Ramos (cell line): Measurements from ENCODE around the gene PCGF1.

ENCODE experiments used
- in situ Hi-C: fragments of 300-500 bp; cut with MboI; formaldehyde crosslinking; loops from one replicate; pipeline ENCODE4 v1.14.3; 2022; ENCODE audit warnings: low sequenced_read_pairs; ENCODE audit not compliant: unreplicated experiment

Gene PCGF1

DNA sequence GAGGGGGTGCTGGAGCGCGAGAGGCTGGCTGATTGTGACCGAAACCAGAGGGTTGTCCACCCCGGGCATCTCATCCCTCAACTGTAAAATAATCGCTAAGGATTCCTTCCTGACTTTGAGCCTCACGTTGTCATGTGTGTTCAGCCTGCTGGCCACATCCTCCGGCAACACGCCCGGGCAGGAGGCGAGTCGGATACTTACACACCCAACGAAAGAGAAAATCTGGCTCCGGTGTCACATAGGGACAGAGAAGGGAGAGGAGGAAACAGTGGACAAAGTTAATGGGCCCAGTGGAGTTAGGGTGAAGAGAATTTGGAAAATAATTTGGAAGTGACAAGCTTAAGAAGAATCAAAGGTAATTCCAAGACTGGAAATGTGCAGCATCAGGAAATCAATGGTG is 9.2 kb upstream of the PCGF1 start:
- in situ Hi-C loops: no loop called here

DNA sequence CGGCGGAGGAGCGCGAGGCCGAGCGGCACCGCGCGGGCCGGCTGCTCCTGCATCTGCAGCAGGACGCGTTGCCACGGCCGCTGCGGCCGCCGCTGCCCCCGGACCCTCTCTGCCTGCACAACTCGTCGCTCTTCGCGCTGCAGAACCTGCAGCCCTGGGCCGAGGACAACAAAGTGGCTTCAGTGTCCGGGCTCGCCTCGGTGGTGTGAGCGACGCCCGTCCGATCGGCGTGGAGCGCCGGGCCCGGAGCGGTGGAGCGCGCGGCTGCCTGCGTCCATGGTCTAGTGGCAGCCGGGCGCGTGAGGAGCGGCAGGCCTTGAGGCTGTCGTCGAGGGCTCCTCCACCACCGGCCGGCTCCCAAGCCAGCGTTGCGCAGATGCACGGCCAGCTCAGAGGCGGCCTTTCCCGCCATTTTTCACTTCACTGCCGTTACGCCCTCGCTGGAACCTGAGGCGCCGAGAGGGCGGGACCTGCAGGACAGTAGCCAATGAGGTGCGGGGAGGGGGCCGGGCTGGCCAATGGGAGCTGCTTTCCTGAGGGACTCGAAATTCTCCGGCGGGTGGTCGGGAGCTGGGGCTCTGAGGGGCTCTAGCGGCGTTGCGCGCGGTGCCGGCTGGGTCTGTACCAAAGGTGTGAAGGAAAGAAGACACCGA is 8.6 kb upstream of the PCGF1 start:
- in situ Hi-C loops: no loop called here

DNA sequence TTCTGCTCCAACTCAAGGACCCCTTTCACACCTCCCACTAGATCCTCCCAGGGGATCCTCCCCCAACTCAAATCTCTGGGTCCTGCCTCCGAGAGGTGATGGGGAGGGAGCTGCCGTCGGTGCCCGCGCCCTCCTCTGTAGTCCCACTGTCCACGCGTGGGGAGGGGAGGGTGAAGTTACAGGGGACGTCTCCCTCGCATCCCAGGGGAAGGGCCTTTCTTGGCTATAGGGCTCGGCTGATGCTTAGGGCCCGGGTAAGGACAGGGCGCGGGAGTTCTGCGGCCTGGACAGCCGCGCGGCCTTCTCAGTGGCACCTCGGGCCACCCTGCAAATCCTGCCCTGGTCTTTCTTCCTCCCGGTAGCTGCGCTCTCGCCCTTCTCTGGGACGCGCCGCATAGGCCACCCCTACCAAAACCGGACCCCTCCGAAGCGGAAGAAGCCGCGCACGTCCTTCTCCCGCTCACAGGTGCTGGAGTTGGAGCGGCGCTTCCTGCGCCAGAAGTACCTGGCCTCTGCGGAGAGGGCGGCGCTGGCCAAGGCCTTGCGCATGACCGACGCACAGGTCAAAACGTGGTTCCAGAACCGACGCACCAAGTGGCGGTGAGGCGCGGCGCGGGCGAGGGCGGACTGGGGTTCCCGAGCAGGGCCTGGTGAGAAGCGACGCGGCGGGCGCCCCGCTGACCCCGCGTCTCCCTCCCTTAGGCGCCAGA is 7.9 kb upstream of the PCGF1 start:
- in situ Hi-C loops: no loop called here

DNA sequence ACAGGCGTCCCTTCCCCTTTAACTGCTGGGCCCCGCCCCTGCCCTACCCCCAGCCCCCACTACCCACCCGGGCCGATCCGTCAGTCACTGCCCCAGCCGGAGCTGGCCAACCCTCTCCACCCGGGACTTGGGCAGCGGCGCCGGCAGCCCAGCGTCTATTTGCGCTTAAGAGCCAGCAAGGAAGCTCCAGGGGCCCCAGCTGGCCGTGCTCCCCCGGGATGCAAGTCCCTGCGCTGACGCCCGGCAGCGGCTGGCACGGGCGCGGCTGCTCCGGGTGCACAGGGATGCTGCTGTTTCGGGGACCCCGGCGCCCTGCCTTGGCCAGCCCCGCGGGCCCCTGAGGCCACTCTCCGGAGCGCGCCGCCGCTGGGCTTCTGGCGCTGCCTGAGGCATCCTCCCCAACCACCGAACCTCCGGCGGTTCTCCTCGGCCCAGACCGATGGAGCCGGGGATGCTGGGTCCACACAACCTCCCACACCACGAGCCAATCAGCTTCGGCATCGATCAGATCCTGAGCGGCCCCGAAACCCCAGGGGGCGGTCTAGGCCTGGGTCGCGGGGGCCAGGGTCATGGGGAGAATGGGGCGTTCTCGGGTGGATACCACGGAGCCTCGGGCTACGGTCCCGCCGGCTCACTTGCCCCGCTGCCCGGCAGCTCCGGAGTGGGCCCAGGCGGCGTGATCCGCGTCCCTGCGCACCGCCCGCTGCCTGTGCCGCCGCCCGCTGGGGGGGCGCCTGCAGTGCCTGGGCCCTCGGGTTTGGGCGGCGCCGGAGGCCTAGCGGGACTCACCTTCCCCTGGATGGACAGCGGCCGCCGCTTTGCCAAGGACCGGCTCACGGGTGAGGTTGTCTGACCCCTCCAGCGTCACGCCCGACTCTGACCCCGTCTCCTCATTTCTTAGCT is 7.1 kb upstream of the PCGF1 start, which contains the start of gene TLX2:
TLX2 (plus strand) TSS at position 83 of the 903 bp plus-strand sequence; CDS start at position 440, 357 bp downstream.
- in situ Hi-C loops: no loop called here

DNA sequence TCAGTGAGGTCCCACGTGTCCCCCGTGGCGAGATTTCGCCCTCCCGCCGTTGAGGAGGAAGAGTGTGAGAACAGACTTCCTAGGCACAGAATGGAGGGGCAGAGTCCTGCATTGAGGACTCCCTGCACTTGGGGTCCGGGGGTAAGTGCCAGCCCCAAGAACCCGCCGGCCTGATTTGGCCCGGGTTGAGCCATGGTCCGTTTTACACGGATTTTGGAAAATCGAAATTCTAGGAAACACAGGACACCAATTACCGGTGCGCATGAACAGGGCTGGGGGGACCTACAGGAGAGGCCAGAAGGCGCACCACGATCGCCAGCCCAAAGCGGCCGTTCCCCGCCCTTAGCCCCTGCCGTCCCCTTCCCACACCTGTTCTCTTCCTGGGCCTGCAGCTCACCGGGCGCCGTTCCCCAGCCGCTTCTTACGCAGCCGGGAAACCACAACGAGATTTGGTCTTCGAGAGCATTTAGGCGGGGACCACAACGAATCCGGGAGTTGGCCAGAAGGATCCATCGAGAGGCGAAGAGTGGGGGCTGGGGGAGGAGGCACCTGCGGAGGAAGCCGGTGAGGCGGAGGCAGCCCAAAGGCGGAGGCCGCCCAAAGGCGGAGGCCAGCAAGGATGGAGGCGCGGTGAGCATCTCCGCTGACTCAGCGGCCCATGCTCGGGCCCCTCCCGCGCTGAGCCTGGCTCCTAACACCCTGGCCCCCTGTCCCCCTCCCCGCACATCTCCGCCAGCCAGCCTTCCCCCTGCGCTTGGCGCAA is 6.3 kb upstream of the PCGF1 start:
- in situ Hi-C loops: no loop called here

DNA sequence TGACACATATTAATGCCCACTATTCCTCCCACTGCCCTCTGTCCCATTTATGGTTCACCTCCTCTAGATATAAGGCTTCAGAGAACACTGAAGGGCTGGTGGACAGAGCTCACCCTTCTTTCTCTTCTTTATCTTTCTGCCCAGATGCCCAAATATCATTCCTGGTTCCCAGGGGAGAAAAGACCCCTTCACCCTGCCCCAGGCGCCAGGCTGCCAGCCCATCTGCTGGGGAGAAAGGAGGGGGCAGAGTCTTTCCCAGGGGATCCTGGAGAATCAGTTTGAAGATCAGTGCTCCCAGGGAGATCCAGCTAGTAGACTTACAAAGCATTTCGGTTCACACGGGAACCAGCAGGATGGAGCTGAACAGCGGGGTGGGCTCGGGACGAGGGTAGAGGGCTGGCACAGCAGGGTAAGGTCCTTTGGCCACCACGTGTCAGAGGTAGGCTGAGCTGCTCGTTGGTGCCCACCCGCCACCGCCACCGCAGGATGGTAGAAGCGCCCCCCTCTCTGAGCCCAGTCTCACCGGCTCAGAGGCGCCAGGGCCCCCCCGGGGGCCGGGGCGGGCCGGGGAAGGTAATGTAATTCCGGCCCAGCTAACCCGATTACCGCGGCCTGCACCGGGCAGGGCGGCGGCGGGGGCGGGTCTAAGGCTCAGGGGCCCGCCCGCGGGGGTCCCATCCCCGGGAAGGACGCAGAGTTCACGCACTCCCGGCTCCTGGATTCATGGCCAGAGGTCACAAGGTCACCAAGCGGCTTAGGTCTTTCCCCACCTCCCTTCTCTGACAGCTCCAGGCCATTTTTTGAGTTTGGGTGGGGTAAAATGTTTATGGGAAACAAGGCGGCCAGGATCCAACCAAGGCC is 5.5 kb upstream of the PCGF1 start:
- in situ Hi-C loops: no loop called here

DNA sequence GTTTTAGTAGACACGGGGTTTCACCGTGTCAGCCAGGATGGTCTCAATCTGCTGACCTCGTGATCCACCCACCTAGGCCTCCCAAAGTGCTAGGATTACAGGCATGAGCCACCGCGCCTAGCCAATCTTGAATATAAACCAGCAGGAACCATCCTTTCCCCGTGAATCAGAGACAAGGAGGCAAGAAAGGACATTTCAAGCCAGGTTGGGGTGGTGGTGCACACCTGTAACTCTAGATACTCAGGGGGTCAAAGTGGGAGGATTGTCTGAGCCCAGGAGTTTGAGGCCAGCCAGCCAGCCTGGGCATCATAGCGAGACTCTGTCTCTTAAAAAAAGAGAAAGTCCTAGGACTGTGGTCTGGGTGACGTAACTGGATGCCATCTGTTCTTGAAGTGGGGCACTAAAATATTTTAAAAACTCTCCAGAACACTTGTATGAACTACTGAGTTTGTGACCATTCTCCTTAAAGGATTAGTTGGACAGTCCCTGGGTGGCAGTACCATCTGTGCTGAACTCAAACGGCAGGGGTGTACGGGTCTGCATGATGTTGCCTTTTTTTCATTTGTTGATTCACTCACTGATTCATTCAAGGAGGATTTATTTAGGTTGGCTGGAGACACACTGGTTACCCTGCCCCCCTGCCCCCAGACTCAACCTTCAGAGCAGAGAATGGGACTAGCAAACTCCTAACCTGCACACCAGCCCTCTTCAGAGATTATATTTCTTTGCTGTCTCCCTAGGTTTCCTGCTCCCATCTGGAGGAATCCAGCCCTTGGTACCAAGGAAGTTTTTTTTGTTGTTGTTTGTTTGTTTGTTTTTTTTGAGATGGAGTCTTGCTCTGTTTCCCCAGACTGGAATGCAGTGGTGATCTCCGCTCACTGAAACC is 3.9 kb upstream of the PCGF1 start:
- in situ Hi-C loops: no loop called here

DNA sequence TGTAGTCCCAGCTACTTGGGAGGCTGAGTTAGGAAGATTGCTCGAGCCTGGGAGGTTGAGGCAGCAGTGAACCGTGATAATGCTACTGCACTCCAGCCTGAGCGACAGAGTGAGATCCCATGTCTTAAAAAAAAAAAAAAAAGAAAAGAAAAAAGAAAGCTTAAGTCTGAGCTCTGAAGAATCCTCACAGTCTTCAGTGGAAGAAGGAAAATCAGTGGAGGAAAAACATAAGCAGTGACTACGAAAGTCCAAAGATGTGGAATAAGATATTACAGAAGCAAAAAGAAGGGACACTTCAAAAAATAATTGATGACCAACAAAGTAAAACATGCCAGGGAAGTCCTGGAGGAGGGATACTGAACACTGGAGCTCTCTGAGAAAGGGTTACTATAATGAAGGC is 2.8 kb upstream of the PCGF1 start:
- in situ Hi-C loops: no loop called here

DNA sequence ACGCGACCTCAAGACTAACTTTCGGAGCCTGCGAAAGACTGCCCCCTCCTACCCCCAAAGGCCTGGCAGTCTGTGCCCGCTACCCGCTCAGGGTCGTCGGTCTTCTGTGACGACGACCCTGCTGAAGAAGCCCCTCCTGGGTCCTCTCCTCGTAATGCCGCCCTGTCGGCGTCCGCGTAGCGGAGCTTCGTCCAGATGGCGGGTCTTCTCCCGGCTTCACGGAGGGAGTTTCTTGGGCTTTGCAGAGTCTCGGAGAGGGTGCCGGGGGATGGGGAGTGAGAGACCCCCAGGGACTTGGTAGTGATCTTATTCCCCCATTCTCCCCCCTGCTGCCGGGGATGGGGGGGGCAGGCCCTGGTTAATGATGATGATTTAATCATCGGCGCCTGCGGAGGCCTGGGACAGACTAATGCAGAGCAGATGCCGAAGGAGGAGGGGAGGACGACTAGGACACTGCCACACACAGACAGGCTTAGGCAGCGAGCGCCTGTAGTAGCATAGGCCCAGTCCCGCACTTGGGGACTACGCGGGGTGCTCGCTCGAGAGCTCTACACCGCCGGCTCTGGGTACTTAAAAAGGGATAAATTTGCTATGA is 528 bp upstream of the PCGF1 start:
- in situ Hi-C loops: no loop called here

DNA sequence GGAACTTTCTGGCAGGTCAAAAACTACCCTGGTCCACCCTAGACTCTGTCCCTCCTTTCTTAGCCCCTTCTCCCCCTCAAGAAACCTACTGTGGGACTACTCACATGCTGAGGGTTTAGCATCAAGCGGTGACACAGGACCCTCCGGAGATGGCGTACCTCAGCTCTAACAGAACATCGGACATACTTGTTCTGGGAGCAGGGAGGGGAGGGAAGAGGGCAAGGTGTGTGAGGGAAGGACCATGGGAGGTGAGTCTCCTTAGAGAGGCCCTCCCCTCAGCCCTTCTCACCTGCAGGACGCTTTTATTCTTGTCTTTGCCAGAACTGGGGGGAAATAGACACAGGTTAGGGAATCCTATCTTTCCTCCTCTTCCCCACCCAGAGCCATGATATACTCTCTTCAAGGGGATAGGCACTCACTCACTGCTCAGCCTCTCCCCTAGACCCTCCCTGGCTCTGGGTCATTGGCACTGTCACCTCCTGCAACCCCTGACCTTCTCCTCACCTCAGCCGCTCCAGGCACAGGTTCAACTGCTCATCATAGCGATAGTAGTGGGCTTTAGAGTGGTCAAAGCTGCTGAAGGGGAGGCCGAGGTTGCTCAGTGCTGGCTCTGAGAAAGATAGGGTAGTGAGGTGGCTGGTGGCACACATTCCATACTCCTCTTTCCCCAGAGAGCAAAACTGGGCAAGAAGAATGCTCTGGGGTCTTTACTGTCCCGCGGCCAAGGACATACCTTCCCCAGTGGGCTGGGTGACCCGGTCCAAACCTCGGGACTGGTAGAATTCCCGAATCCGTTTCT is 1.8 kb downstream of the PCGF1 start:
- in situ Hi-C loops: no loop called here

DNA sequence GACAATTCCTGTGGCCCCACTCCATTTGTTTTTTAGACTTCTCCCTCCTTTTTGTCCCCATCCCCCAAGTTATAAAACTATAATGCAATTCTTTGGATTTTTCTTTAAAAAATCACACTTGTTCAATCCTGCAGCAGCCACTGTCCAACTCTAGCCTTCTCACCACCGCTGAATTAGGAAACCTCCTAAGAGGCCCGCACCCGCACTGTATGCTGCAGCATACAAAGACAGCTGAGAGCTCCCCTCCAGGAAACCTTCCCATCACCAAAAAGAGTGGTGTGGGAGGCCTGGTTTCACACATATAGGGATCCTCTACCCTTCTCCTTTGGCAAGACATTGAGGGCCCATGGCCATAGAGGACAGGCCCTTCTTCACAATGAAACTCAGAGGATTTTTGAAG is 2.9 kb downstream of the PCGF1 start:
- in situ Hi-C loops: no loop called here

DNA sequence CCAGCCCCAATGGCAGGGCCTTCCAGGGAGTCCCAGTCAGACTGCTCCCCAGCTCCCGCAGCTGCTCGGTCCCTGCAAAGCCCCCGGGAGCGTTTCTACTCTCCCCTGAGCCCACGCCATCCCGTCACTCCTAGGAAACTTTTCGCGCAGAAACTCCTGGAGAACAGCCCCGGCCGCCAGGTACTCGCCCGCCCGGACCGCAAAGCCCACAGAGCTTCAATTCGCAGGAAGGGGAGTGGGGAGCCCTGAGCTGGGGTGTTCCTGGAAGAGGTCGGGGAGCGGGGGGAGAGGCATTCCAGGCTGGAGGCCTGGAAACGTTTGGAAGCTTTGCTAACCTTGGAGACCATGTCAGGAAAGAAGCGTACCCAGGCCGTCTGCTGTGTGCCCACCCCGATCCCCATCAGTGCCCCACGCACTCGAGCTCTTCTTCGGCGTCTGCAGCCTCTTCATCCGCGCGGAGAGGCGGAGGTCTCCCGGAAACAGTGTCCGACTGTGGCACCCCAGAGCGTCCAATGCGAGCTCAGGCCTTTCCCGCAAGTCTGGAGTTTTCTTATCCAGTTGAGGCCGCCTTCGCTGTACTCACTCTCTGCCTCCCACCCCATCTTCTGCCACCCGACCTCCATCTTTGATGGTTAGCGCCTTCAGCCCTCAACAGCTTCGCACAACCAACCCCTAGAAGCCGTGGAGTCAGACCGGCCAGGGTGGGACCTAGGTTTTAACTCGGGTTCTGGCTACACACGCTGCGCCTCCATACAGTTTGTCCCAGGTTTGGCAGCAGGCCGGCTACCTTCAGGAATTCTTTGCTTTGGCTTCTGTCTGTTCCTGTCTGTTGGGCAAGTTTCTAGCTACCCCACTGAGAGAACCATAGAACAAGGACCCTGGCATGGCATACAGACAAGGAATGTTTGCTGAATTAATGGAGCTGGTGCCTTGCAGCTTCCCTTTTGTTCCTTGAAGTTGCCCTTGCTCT is 3.7 kb downstream of the PCGF1 start:
- in situ Hi-C loops: no loop called here

DNA sequence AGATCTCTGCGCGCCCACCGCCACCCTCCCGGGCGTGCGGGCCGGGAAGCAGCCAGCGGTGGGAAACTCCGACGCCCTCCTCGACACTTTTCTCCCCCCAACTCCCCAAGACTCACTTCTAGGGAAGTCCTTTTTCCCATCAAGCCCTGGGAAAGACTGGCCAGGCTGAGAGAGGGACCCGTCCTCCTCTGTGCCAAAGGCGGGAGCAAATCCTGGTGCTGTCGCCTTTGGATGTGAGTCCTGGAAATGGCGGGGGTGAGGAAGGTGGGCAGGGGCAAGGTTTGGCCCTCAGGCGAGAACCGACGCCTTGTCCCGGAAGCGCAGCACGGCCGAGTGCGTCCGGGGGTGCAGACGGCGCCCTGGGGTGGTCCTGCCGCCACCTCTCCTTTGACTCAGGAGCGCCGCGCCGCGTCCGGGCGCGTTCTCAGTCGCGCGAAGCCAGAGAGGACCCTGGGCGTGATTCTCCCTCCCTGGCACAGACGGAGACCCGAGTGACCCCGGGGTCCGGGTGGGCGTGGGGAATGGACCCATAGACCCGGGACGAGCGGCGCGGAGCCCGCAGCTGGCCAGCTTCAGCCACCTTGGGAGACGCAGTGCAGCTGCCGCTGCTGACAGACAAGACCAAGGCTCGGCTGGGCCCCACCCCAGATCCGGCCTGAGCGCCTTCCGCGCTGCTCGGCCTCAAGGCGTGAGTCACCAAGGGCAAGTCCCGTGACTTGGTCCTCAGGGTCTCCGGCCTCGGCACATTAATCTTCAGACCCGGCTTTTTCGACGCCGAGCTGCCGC is 4.6 kb downstream of the PCGF1 start:
- in situ Hi-C loops: no loop called here

DNA sequence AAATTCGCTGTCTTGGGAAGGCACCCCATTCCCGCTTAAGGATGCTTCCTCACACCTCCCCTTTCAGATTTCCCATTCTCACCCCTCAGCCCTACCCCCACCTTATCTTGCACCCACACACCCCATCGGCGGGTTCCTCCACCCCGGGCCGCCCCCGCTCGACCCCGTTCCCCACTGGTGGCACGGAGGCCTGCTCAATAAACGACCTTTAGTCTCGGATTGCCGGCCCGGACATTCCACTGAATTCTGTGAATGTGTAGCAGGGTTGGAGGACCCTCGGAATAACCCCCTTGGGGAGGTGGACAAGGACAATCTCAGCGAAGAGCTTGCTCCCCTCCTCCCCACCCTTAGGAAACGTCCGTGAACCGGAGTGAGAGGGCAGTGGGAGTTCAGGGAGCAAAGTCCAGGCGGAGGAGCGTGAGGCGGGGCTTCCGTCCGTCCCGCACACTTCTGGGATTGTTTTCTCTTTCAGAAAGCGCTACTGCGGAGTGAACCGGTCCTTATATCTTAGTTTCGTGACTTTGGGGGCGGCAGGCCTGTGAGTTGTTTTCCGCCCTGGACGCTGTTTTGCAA is 5.3 kb downstream of the PCGF1 start:
- in situ Hi-C loops: no loop called here
